Measurements from ENCODE around the gene HOXA6. TPM values are rescaled to one million over a fixed set of nuclear protein-coding genes. Genes with fewer than 3 reads are reported as not detected.

Gene HOXA6
- total and polyA plus RNA-seq, 10 of the 15 experiments (the other 5 are each of a cell fraction or from before 2014, with no cell fraction given), result 0.08 TPM; not detected in 9

DNA sequence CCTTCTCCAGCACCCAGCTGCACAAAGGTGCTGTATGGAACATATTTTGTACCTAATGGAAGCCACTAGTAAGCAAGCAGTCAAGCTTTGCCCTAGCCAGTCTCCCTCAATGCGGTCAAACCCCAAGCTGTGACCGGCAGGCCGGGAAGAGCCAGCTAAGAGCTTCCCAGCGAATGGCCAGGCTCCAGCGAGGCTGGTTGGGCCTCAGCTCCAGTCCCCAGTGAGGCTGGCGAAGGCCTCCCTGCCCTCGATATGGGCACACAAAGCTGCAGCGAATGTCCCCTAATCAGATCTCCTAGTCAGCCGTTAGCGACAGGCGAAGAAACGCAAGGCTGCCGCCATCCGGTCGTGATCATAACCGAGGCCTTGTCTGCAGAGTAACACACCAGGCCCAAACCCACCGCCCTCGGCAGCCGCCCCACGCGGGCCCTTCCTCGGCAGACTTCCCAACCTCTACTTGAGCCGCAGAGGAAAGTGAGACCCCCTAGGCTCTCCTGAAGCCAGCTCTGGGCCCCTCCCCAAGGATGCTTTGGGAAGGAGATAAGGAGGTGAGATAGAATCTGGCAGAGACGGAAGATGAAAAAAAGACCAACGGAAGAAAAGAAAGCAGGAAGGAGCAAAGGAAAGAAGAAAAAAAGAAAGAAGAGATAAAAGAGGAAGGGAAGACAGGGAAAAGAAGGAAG lies 20.8 kb upstream of the HOXA6 start:
- H3K9ac ChIP-seq (ENCODE audit: control insufficient read depth, insufficient read depth, low read length), result no peak overlapping the region
- no peak for TF ChIP-seq CHD2 (IDR thresholded peaks at IDR 0.05; ENCODE audit: borderline replicate concordance, low read depth, low read length)
- no peaks in the 10 kb centered on the region for H3K4me1 ChIP-seq (ENCODE audit: control insufficient read depth, insufficient read depth, low read length)
- ChIA-PET CTCF (no interaction called here), POLR2A (interaction anchor here (0.6 kb wide), 1 partner anchor 275 kb away, joined by 3 read pairs; no protein-coding TSS in a partner anchor), RAD21 (ENCODE audit: unreplicated experiment) (no interaction called here), SMC1A (ENCODE audit: uncharacterized antibody, unreplicated experiment) (no interaction called here)
- no peak overlapping the region for H3K4me2 ChIP-seq (ENCODE audit: control insufficient read depth, insufficient read depth)
- intact Hi-C loops (cut with micrococcal nuclease; ENCODE audit: unreplicated experiment), result no loop called here
- no peak overlapping the region for H3K27ac ChIP-seq (ENCODE audit: control insufficient read depth, insufficient read depth)
- H3K36me3 ChIP-seq (ENCODE audit: control insufficient read depth in 2 of 2, insufficient read depth in 2 of 2, low read length in 1 of 2), result no peaks in the 10 kb centered on the region; a peak in 1 of 4 replicates
- ATAC-seq (no peak), FAIRE-seq (no peak), DNase-seq (ENCODE audit: low read depth, low spot score) (no peak)
- H4K20me1 ChIP-seq (ENCODE audit: control insufficient read depth, insufficient read depth), result no peaks in the 10 kb centered on the region
- no peak overlapping the region for H2AFZ ChIP-seq (ENCODE audit: control insufficient read depth, low read depth, low read length)
- WGBS (ENCODE audit: insufficient coverage, insufficient replicate concordance, low lambda C conversion rate, missing lambda C conversion rate), result 31% methylated on average over 25 of the region's 25 CpGs
- H3K79me2 ChIP-seq (ENCODE audit: control insufficient read depth, insufficient read depth, low read length), result no peaks in the 10 kb centered on the region
- no TSS peak for BruUV-seq (replicated peaks)
- peaks cover 31 to 49% of the 10 kb centered on the region in 2 experiments for H3K27me3 ChIP-seq (replicated peaks in 1 of 2; ENCODE audit: control insufficient read depth in 2 of 2, insufficient read depth in 2 of 2, low read length in 1 of 2)
- H3K9me3 ChIP-seq (replicated peaks; ENCODE audit: control insufficient read depth, insufficient read depth, low read length), result peaks cover 2% of the 10 kb centered on the region; the same call in 1 of the 3 replicates
- in situ Hi-C loops (cut with MboI), result loop anchor here (25.0 kb wide), 1 partner anchor 1081 kb away; no protein-coding TSS in a partner anchor
- no peak overlapping the region for H3K4me3 ChIP-seq

DNA sequence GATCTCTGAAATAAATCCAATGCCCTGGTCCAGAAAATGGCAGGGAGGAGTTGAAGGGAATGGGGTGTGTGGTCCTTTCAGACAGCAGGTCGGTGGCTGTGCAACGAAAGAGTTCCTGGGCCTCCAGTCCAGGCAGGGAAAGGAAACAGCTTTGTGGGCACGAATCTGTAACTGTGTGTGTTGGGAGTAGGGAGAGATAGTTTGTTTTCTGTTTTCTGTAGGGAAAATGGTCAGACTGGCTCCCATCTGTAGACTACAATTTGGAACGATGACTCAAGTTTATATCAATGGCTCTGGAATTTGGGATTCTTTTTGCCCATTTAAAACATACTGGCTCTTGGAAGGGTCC lies 20.3 kb upstream of the HOXA6 start:
- Histone ChIP-seq H3K27ac (ENCODE audit: control insufficient read depth, insufficient read depth) (no peak overlapping the region), H3K79me2 (ENCODE audit: control insufficient read depth, insufficient read depth, low read length) (no peaks in the 10 kb centered on the region), H3K4me3 (no peak overlapping the region), H4K20me1 (ENCODE audit: control insufficient read depth, insufficient read depth) (no peaks in the 10 kb centered on the region), H2AFZ (ENCODE audit: control insufficient read depth, low read depth, low read length) (no peak overlapping the region), H3K9ac (ENCODE audit: control insufficient read depth, insufficient read depth, low read length) (no peak overlapping the region), H3K36me3 (ENCODE audit: control insufficient read depth in 2 of 2, insufficient read depth in 2 of 2, low read length in 1 of 2) (no peaks in the 10 kb centered on the region; a peak in 1 of 4 replicates), H3K4me1 (ENCODE audit: control insufficient read depth, insufficient read depth, low read length) (no peaks in the 10 kb centered on the region), H3K27me3 (replicated peaks in 1 of 2; ENCODE audit: control insufficient read depth in 2 of 2, insufficient read depth in 2 of 2, low read length in 1 of 2) (peaks cover 29 to 46% of the 10 kb centered on the region in 2 experiments), H3K9me3 (replicated peaks; ENCODE audit: control insufficient read depth, insufficient read depth, low read length) (peaks cover 2% of the 10 kb centered on the region; the same call in 1 of the 3 replicates), H3K4me2 (ENCODE audit: control insufficient read depth, insufficient read depth) (no peak overlapping the region)
- TF ChIP-seq CREB1 (IDR thresholded peaks at IDR 0.05; ENCODE audit: low read depth) (no peak), BRCA1 (IDR thresholded peaks at IDR 0.05; ENCODE audit: low read depth, low read length) (no peak), ZNF217 (IDR thresholded peaks at IDR 0.05) (no peak), ESRRA (IDR thresholded peaks at IDR 0.05; ENCODE audit: low read length) (no peak), KAT2A (conservative IDR thresholded peaks at IDR 0.05; ENCODE audit: control insufficient read depth, low read depth, low read length) (no peak), POLR2AphosphoS5 (IDR thresholded peaks at IDR 0.05; ENCODE audit: low read length) (no peak), EZH2 (IDR thresholded peaks at IDR 0.05; ENCODE audit: borderline replicate concordance, control insufficient read depth, low read depth, low read length) (0 out of 2 replicates have a peak, but pooled peaks have one; percentile 66)
- TF ChIP-seq, protein P1, sequence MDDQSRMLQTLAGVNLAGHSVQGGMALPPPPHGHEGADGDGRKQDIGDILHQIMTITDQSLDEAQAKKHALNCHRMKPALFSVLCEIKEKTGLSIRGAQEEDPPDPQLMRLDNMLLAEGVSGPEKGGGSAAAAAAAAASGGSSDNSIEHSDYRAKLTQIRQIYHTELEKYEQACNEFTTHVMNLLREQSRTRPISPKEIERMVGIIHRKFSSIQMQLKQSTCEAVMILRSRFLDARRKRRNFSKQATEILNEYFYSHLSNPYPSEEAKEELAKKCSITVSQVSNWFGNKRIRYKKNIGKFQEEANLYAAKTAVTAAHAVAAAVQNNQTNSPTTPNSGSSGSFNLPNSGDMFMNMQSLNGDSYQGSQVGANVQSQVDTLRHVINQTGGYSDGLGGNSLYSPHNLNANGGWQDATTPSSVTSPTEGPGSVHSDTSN (IDR thresholded peaks at IDR 0.05; ENCODE audit: insufficient replicate concordance, low read depth, low read length), result no peak
- TF ChIP-seq, protein P2, sequence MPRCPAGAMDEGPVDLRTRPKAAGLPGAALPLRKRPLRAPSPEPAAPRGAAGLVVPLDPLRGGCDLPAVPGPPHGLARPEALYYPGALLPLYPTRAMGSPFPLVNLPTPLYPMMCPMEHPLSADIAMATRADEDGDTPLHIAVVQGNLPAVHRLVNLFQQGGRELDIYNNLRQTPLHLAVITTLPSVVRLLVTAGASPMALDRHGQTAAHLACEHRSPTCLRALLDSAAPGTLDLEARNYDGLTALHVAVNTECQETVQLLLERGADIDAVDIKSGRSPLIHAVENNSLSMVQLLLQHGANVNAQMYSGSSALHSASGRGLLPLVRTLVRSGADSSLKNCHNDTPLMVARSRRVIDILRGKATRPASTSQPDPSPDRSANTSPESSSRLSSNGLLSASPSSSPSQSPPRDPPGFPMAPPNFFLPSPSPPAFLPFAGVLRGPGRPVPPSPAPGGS (IDR thresholded peaks at IDR 0.05; ENCODE audit: borderline replicate concordance, insufficient read depth, low read depth, low read length, poor library complexity, severe bottlenecking), result no peak
- ATAC-seq (no peak), DNase-seq (ENCODE audit: low read depth, low spot score) (no peak), FAIRE-seq (no peak)
- 2% methylated on average over 4 of the region's 4 CpGs for WGBS (ENCODE audit: insufficient coverage, insufficient replicate concordance, low lambda C conversion rate, missing lambda C conversion rate)
- SMC1A ChIA-PET (ENCODE audit: uncharacterized antibody, unreplicated experiment), result no interaction called here
- POLR2A ChIA-PET, result interaction anchor here (0.6 kb wide), 1 partner anchor 275 kb away, joined by 3 read pairs; no protein-coding TSS in a partner anchor
- BruUV-seq (replicated peaks), result no TSS peak
- in situ Hi-C loops (cut with MboI), result loop anchor here (25.0 kb wide), 1 partner anchor 1081 kb away; no protein-coding TSS in a partner anchor
- intact Hi-C loops (cut with micrococcal nuclease; ENCODE audit: unreplicated experiment), result no loop called here
- CTCF ChIA-PET, result no interaction called here
- RAD21 ChIA-PET (ENCODE audit: unreplicated experiment), result no interaction called here

All from GM12878 (cell line).